Activated naive CD8-positive, alpha-beta T cell treated with anti-CD3 and anti-CD28 coated beads, Interleukin-2, amount 10 ng/mL, durations not matched to agents 7 days and 5 days (primary cell): ENCODE data around the gene HECW1. TPM values are rescaled to one million over a fixed set of nuclear protein-coding genes. Genes with fewer than 3 reads are reported as not detected.
"Not testable (repeated sequence)": the region's sequence is repeated elsewhere in the genome, so short reads cannot be mapped to it uniquely, and the experiment has no call there.

ENCODE experiments used
- ATAC-seq: fragments of 150-1000 bp; cut with Tn5 transposase; one replicate; pipeline ENCODE4 v1.10.0; 2021; ENCODE audit warnings: low read depth, moderate library complexity
- POLR2A ChIA-PET: fragments of 350-600 bp; sonication (Branson Sonifier 250); formaldehyde crosslinking; loops from one replicate; lab custom pipeline; 2021; ENCODE audit warnings: antibody characterized with exemption; lab: Charles Lee
- DNase-seq: peaks from one replicate; pipeline ENCODE4 v3.0.0; 2021
- H3K27ac Mint-ChIP-seq: one replicate; pipeline ENCODE4 v1.8.0; 2022; ENCODE audit warnings: mild to moderate bottlenecking, mixed read lengths
- H3K27me3 Mint-ChIP-seq: one replicate; pipeline ENCODE4 v1.8.0; 2022; ENCODE audit warnings: mild to moderate bottlenecking, moderate library complexity, mixed read lengths
- H3K36me3 Mint-ChIP-seq: one replicate; pipeline ENCODE4 v1.8.0; 2021; ENCODE audit warnings: mild to moderate bottlenecking, mixed read lengths
- H3K4me1 Mint-ChIP-seq: one replicate; pipeline ENCODE4 v1.8.0; 2021; ENCODE audit warnings: mixed read lengths
- H3K4me3 Mint-ChIP-seq: one replicate; pipeline ENCODE4 v1.8.0; 2022; ENCODE audit warnings: mild to moderate bottlenecking, moderate library complexity, mixed read lengths
- H3K9me3 Mint-ChIP-seq: one replicate; pipeline ENCODE4 v1.8.0; 2021; ENCODE audit warnings: mixed read lengths
- total RNA-seq, 2 experiments: library from RNA; stranded (reverse); gene quantifications; one replicate each; pipeline ENCODE4 v1.2.3, GENCODE V29; 2021

The HECW1 gene
- total RNA-seq, 2 experiments from 2014 or later, result not detected

DNA sequence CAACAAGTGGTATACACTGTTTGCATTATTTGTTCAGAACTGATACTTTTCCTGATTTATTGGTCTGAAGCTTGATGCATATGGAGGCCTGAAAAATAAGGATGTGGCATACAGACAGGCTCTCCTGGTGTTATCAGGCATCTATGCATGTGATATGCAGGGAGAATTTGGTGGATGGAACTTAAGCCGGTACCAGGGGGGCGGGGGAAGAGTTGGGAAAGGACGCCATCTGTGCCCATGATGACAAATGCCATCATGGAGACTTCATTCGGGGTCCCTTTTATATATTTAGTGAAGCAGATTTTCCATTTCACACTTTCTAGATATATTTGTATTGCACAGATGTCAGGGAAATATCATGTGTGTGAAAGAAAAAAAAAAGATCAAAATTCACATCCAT is 5.4 kb downstream of the HECW1 start:
- Mint-ChIP-seq H3K36me3 (no peaks in the 10 kb centered on the region), H3K9me3 (no peaks in the 10 kb centered on the region), H3K27me3 (peaks cover 42% of the 10 kb centered on the region), H3K4me1 (peaks cover 2% of the 10 kb centered on the region), H3K27ac (no peak overlapping the region), H3K4me3 (no peak overlapping the region)
- POLR2A ChIA-PET, result no interaction called here
- no peak for DNase-seq
- no peak for ATAC-seq

DNA sequence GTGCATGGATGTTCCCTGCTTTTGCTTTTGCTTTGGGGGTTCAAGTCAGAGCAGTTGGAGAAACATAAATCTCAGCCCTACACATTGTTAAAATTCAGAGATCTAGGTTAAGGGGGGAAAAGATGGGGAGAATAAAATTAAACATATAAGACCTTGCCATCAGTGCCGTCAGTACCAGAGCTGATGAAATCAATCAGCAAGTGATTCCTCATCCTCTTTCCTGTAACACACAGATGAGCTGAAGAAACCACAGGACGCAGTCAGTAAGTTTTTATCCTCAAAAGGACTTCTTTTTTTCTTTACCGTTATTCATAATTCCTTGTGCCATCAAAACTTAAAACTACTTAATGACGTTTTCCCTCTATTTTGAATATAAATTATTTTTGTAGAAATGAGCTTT is 5.9 kb downstream of the HECW1 start:
- Mint-ChIP-seq H3K9me3 (no peaks in the 10 kb centered on the region), H3K4me1 (peaks cover 2% of the 10 kb centered on the region), H3K36me3 (no peaks in the 10 kb centered on the region), H3K27me3 (peaks cover 42% of the 10 kb centered on the region), H3K27ac (no peak overlapping the region), H3K4me3 (no peak overlapping the region)
- DNase-seq (no peak), ATAC-seq (no peak)
- POLR2A ChIA-PET, result no interaction called here

DNA sequence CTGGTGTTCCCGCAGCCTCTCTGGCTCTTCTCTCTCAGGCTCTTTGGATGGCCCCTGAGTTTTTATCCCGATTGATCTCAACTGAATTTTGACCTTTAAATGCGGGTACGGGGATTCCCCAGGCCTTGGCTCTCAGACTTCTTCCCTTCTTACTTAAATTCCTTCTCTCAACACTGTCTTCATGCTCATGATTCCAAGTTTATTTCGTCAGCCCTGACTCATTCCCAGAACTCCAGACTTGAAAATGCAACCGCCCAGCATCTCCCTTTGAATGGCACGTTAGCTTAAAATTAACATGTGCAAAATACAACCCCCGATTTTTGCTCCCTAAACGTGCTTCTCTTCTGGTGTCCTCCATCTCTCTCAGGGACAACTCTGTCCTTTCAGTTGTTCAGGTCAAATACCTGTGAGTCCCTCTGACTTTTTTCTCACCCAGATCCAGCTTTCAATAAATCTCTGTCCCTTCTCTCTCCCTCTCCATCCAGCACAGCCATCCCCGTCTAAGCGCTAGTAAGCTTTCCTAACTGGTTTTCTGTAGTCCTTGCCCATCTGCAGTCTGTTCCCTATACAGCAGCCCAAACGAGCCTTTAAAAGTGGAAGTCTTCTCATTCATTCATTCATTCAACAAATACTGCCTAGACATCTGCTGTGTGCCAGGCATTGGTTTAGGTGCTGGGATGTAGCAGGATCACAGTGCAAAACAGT is 7.1 kb downstream of the HECW1 start:
- H3K36me3 Mint-ChIP-seq, result no peaks in the 10 kb centered on the region
- no peak for ATAC-seq
- no peaks in the 10 kb centered on the region for H3K9me3 Mint-ChIP-seq
- POLR2A ChIA-PET, result no interaction called here
- no peak overlapping the region for H3K4me3 Mint-ChIP-seq
- H3K27me3 Mint-ChIP-seq, result peaks cover 33% of the 10 kb centered on the region
- DNase-seq, result no peak
- H3K27ac Mint-ChIP-seq, result no peak overlapping the region
- no peaks in the 10 kb centered on the region for H3K4me1 Mint-ChIP-seq

GRCh38 chr7:43121973-43122372 is 9.5 kb downstream of the HECW1 start:
- DNase-seq (no peak), ATAC-seq (no peak)
- Mint-ChIP-seq H3K4me1 (no peaks in the 10 kb centered on the region), H3K4me3 (no peak overlapping the region), H3K9me3 (no peaks in the 10 kb centered on the region), H3K27me3 (peaks cover 17% of the 10 kb centered on the region), H3K36me3 (no peaks in the 10 kb centered on the region), H3K27ac (no peak overlapping the region)
- POLR2A ChIA-PET, result no interaction called here

- ATAC-seq (no peak), DNase-seq (no peak)
- Mint-ChIP-seq H3K9me3 (no peaks in the 10 kb centered on the region), H3K27ac (no peak overlapping the region), H3K4me3 (no peak overlapping the region), H3K27me3 (peaks cover 5% of the 10 kb centered on the region), H3K4me1 (no peaks in the 10 kb centered on the region), H3K36me3 (no peaks in the 10 kb centered on the region)
- POLR2A ChIA-PET, result no interaction called here
Measured at GRCh38 chr7:43123457-43123856, 11.0 kb downstream of the HECW1 start.

GRCh38 chr7:43124388-43124787 is 11.9 kb downstream of the HECW1 start:
- Mint-ChIP-seq H3K9me3 (no peaks in the 10 kb centered on the region), H3K27ac (no peak overlapping the region), H3K36me3 (no peaks in the 10 kb centered on the region), H3K4me3 (no peak overlapping the region), H3K4me1 (no peaks in the 10 kb centered on the region), H3K27me3 (peaks cover 7% of the 10 kb centered on the region)
- DNase-seq (no peak), ATAC-seq (no peak)
- POLR2A ChIA-PET, result no interaction called here

- POLR2A ChIA-PET, result no interaction called here
Measured at GRCh38 chr7:43130347-43130746, 17.9 kb downstream of the HECW1 start.

DNA sequence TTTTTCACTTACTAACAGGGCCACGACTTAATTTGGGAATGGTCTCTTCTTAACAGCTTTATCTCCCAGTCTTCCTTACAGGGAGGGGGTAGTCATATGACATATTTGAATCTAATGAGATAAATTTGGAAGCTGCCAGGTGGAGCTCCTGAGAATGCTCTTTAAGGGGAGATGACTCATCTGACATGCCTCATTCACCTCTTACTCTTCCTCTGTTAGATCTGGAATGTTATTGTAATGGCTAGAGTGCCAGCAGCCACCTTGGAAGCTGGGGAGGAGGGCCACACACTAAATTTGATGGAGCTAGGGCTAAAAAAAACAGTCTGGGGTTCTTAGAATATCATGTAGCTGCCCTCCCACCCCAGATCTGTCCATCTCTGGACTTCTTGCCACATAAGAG is 22.7 kb downstream of the HECW1 start:
- Mint-ChIP-seq H3K27me3 (peaks cover 24% of the 10 kb centered on the region), H3K9me3 (no peaks in the 10 kb centered on the region), H3K27ac (no peak overlapping the region), H3K36me3 (no peaks in the 10 kb centered on the region), H3K4me1 (no peaks in the 10 kb centered on the region), H3K4me3 (no peak overlapping the region)
- POLR2A ChIA-PET, result no interaction called here
- DNase-seq (no peak), ATAC-seq (no peak)

More at GRCh38 chr7:43130347-43130746, 17.9 kb downstream of the HECW1 start:
- H3K27me3 Mint-ChIP-seq, result peaks cover 15% of the 10 kb centered on the region
- no peaks in the 10 kb centered on the region for H3K36me3 Mint-ChIP-seq
- H3K4me3 Mint-ChIP-seq, result no peak overlapping the region
- no peaks in the 10 kb centered on the region for H3K9me3 Mint-ChIP-seq
- ATAC-seq (no peak), DNase-seq (no peak)
- H3K4me1 Mint-ChIP-seq, result no peaks in the 10 kb centered on the region
- no peak overlapping the region for H3K27ac Mint-ChIP-seq

DNA sequence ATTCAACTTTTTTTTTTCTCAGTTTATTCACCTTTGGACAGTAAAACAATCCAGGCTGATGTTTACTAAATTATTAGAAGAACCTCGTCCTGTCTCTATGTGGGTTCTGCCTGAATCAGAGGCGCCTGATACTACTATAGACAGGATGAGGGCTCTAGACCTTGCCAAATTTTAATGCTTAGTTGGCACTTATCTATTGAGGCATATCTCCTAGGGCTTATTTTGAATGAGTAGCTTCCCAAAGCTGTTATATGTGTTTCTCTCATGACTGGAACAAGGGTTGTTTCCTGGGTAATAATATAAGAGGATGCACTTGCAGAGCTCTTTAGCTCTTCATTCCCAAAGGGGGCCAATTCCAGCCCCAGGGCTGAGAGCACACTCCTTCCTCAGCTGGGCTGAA is 23.6 kb downstream of the HECW1 start:
- ATAC-seq (no peak), DNase-seq (no peak)
- H3K9me3 Mint-ChIP-seq, result no peaks in the 10 kb centered on the region
- no peaks in the 10 kb centered on the region for H3K36me3 Mint-ChIP-seq
- H3K27ac Mint-ChIP-seq, result no peak overlapping the region
- no peaks in the 10 kb centered on the region for H3K4me1 Mint-ChIP-seq
- H3K27me3 Mint-ChIP-seq, result peaks cover 24% of the 10 kb centered on the region
- no peak overlapping the region for H3K4me3 Mint-ChIP-seq
- POLR2A ChIA-PET, result no interaction called here

GRCh38 chr7:43137121-43137744 is 24.8 kb downstream of the HECW1 start:
- DNase-seq, H3K9me3 Mint-ChIP-seq, H3K4me3 Mint-ChIP-seq, H3K27ac Mint-ChIP-seq, H3K4me1 Mint-ChIP-seq, H3K36me3 Mint-ChIP-seq, ATAC-seq, POLR2A ChIA-PET: not testable (repeated sequence)
- peaks cover 24% of the 10 kb centered on the region for H3K27me3 Mint-ChIP-seq

GRCh38 chr7:43137811-43138210 is 25.4 kb downstream of the HECW1 start:
- Mint-ChIP-seq H3K27ac (no peak overlapping the region), H3K27me3 (peaks cover 19% of the 10 kb centered on the region), H3K4me1 (no peaks in the 10 kb centered on the region), H3K36me3 (no peaks in the 10 kb centered on the region), H3K9me3 (no peaks in the 10 kb centered on the region), H3K4me3 (no peak overlapping the region)
- POLR2A ChIA-PET, result no interaction called here
- no peak for ATAC-seq
- no peak for DNase-seq

DNA sequence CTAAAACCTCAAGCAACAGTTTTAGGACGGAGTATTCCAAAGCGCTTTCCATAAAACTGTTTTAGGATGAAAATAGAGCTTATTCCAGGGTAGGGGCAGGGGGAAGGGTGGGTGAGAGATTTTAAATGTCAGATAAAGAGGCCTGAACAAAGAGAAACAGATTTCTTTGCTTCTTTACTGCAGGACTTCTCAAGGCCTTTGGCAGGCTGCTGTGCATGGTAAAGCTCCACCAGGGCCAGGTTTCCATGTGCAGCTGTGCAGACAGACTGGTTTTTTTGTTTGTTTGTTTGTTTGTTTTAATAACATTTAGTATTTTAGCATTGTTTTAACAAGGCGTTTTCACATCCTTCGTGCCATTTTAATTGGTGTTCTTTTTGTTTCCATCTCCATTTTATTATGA is 26.3 kb downstream of the HECW1 start:
- no peak overlapping the region for H3K27ac Mint-ChIP-seq
- DNase-seq (no peak), ATAC-seq (no peak)
- H3K9me3 Mint-ChIP-seq, result no peaks in the 10 kb centered on the region
- POLR2A ChIA-PET, result no interaction called here
- no peaks in the 10 kb centered on the region for H3K4me1 Mint-ChIP-seq
- no peaks in the 10 kb centered on the region for H3K36me3 Mint-ChIP-seq
- H3K27me3 Mint-ChIP-seq, result peaks cover 18% of the 10 kb centered on the region
- H3K4me3 Mint-ChIP-seq, result no peak overlapping the region

DNA sequence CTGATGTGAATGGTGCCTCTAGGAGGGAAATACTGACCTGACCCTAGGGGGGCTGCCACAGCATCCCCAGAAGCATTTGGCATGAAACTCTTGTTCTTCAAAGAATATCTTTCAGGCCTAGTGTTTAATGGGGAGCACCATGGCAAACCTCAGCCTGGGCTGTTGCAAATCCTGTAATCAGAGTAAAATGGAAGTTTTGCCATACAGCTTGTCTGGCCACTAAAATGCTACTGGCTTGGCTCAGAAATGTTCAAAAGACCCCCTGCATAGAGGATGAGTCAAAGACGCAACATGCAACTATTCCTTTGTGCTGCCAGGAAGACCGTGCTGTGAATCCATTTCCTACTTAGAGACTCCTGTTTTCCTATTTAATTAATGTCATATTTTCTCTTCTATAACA is 26.7 kb downstream of the HECW1 start:
- Mint-ChIP-seq H3K4me1 (no peaks in the 10 kb centered on the region), H3K4me3 (no peak overlapping the region), H3K9me3 (no peaks in the 10 kb centered on the region), H3K27me3 (peaks cover 18% of the 10 kb centered on the region), H3K27ac (no peak overlapping the region), H3K36me3 (no peaks in the 10 kb centered on the region)
- POLR2A ChIA-PET, result no interaction called here
- ATAC-seq (no peak), DNase-seq (no peak)

DNA sequence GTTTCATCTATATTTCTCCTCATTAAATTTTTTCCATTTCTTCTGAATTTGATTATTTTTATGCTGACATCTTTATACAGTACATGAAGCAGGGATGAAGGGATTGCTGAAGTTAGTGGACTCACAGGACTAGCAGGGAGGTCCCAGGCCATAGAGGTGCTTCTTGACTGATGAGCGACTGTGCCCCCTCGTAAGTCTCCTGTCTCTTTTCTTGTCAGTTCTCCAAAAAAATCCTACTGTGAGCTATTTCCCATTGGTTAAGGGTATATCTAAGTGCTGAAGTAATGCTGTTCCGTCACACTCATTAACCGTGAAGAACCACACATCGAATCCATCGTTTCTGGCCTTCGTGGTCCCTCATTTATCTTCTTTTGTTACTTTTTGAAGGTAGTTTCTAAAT is 27.7 kb downstream of the HECW1 start:
- no peaks in the 10 kb centered on the region for H3K36me3 Mint-ChIP-seq
- H3K4me3 Mint-ChIP-seq, result no peak overlapping the region
- DNase-seq (no peak), ATAC-seq (no peak)
- H3K27ac Mint-ChIP-seq, result no peak overlapping the region
- H3K9me3 Mint-ChIP-seq, result no peaks in the 10 kb centered on the region
- H3K27me3 Mint-ChIP-seq, result peaks cover 13% of the 10 kb centered on the region
- H3K4me1 Mint-ChIP-seq, result no peaks in the 10 kb centered on the region
- POLR2A ChIA-PET, result no interaction called here
